Fibroblast of lung (primary cell): ENCODE measurements around the gene ZNF70. TPM values are rescaled to one million over a fixed set of nuclear protein-coding genes. Genes with fewer than 3 reads are reported as not detected.

Experiments
- DNase-seq, 2 donors: peaks; one replicate each; pipeline versions ENCODE4 v3.0.0 to v3.0.0-alpha.2; 2010; ENCODE audit warnings: low read depth in 2 of 2
- H2AFZ ChIP-seq: 2 replicates; pipeline ENCODE4 v1.5.1; 2012; ENCODE audit warnings: low read length, control low read depth, inconsistent platforms
- H3K27ac ChIP-seq: 2 replicates; pipeline ENCODE4 v1.5.1; 2011; ENCODE audit warnings: low read length, control low read depth; ENCODE audit not compliant: insufficient read depth
- H3K27me3 ChIP-seq: 2 replicates; pipeline ENCODE4 v1.5.1; 2011; ENCODE audit warnings: mild to moderate bottlenecking, low read length; ENCODE audit not compliant: control insufficient read depth, insufficient read depth
- H3K36me3 ChIP-seq: 2 replicates; pipeline ENCODE4 v1.5.1; 2011; ENCODE audit warnings: low read length; ENCODE audit not compliant: control insufficient read depth, insufficient read depth
- H3K4me1 ChIP-seq: 2 replicates; pipeline ENCODE4 v1.5.1; 2011; ENCODE audit warnings: low read length; ENCODE audit not compliant: control insufficient read depth, insufficient read depth; ENCODE audit errors: extremely low read depth
- H3K4me2 ChIP-seq: 2 replicates; pipeline ENCODE4 v1.5.1; 2011; ENCODE audit warnings: low read length, control low read depth; ENCODE audit not compliant: insufficient read depth; ENCODE audit errors: extremely low read depth
- H3K4me3 ChIP-seq, 4 experiments: fragments of 200-600 bp in 1 of 4; sonication (generic) in 1 of 4; replicated peaks in 1 of 4; 2 replicates each; pipeline ENCODE4 v1.5.1; 2011 to 2016; ENCODE audit warnings: low read length in 4 of 4, low read depth in 3 of 4, mild to moderate bottlenecking in 3 of 4, control low read depth in 2 of 4, inconsistent platforms in 1 of 4, mixed read lengths in 1 of 4; ENCODE audit not compliant: insufficient read depth in 1 of 4; ENCODE audit errors: control extremely low read depth in 1 of 4
- H3K79me2 ChIP-seq: 2 replicates; pipeline ENCODE4 v1.5.1; 2012; ENCODE audit warnings: mild to moderate bottlenecking, low read length, inconsistent platforms; ENCODE audit not compliant: control insufficient read depth, insufficient read depth
- H3K9ac ChIP-seq: 2 replicates; pipeline ENCODE4 v1.5.1; 2011; ENCODE audit warnings: mild to moderate bottlenecking, low read length, control low read depth; ENCODE audit not compliant: insufficient read depth
- H3K9me3 ChIP-seq: 2 replicates; pipeline ENCODE4 v1.5.1; 2012; ENCODE audit warnings: low read depth, low read length; ENCODE audit not compliant: control insufficient read depth, insufficient read depth
- H4K20me1 ChIP-seq: 2 replicates; pipeline ENCODE4 v1.5.1; 2011; ENCODE audit warnings: low read length; ENCODE audit not compliant: control insufficient read depth, insufficient read depth; ENCODE audit errors: extremely low read depth
- EZH2 ChIP-seq: IDR thresholded peaks from 2 replicates; pipeline ENCODE4 v1.5.1; 2012; ENCODE audit warnings: low read length, control low read depth, mild to moderate bottlenecking; ENCODE audit errors: missing control alignments
- polyA plus RNA-seq, 2 donors: library from polyadenylated mRNA; depleted of rRNA in 1 of 2; stranded (reverse) in 1 of 2; unstranded in 1 of 2; fragments of >200 nt; gene quantifications; 2 replicates each; pipeline ENCODE4 v1.2.1, GENCODE V29; 2011 to 2012; ENCODE audit warnings: missing spikeins in 1 of 2
- total RNA-seq: library from RNA; depleted of rRNA; stranded (reverse); fragments of >200 nt; gene quantifications from 2 replicates; pipeline ENCODE4 v1.2.1, GENCODE V29; 2014
- TF ChIP-seq, protein P1 (sequence below), 2 donors: IDR thresholded peaks in 1 of 2; conservative IDR thresholded peaks in 1 of 2; 1 replicate in 1 of 2; 2 replicates in 1 of 2; pipeline ENCODE4 v1.5.1; 2011 to 2012; ENCODE audit warnings: low read length in 2 of 2, control low read depth in 1 of 2, inconsistent platforms in 1 of 2, low read depth in 1 of 2, mild to moderate bottlenecking in 1 of 2

Gene ZNF70
- total and polyA plus RNA-seq, 2 donors (not counting 1 experiment from before 2014, with no cell fraction given): 1.2 to 3.1 TPM

DNA sequence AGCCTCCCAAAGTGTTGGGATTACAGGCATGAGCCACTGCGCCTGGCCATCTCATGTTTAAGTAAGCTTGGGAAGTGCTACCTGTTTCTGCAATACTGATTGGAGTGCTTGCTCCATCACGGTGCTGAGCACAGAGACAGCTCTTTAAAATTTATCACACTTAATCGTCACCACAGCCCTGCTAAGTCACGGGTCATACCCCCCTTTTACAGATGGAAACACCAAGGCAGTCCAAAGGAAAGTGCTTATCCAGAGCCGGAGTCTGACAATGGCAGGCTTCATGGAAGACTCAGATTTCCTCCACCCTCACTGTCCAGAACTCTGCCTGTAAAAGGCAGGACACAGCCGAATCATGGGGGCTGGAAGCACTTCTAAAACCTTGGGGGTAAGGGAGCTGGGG is 9.1 kb upstream of the ZNF70 start:
- TF ChIP-seq, protein P1, sequence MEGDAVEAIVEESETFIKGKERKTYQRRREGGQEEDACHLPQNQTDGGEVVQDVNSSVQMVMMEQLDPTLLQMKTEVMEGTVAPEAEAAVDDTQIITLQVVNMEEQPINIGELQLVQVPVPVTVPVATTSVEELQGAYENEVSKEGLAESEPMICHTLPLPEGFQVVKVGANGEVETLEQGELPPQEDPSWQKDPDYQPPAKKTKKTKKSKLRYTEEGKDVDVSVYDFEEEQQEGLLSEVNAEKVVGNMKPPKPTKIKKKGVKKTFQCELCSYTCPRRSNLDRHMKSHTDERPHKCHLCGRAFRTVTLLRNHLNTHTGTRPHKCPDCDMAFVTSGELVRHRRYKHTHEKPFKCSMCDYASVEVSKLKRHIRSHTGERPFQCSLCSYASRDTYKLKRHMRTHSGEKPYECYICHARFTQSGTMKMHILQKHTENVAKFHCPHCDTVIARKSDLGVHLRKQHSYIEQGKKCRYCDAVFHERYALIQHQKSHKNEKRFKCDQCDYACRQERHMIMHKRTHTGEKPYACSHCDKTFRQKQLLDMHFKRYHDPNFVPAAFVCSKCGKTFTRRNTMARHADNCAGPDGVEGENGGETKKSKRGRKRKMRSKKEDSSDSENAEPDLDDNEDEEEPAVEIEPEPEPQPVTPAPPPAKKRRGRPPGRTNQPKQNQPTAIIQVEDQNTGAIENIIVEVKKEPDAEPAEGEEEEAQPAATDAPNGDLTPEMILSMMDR (conservative IDR thresholded peaks at IDR 0.05 in 1 of 2, IDR thresholded peaks at IDR 0.05 in 1 of 2; ENCODE audit: low read depth in 1 of 2, low read length in 2 of 2): no peak
- no peak for TF ChIP-seq EZH2
- H3K27ac ChIP-seq: no peak overlapping the region

DNA sequence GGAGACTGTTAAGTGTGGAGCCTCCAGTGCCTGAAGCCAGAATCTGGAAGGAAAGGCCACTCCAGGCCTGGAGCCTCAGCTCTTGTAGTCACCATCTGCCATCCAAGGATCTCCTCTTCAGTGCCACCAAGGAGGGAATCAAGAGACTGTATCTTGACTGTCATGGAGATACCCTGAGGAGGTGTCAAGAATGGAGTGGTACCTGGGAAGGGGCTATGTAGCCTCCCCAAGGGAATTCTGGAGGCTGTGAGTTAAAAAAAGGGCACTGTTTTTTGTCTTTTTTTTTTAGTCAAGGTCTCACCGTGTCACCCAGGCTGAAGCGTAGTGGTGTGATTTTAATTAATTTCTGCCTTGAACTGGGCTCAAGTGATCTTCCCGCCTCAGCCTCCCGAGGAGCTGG is 8.7 kb upstream of the ZNF70 start:
- no peak overlapping the region for H3K4me2 ChIP-seq
- no peaks in the 10 kb centered on the region for H3K9me3 ChIP-seq
- no peak overlapping the region for H3K27ac ChIP-seq
- no peak for DNase-seq
- H3K79me2 ChIP-seq: no peaks in the 10 kb centered on the region
- H4K20me1 ChIP-seq: no peaks in the 10 kb centered on the region
- no peak overlapping the region for H2AFZ ChIP-seq
- no peaks in the 10 kb centered on the region for H3K36me3 ChIP-seq
- no peak for TF ChIP-seq EZH2
- TF ChIP-seq, protein P1 (conservative IDR thresholded peaks at IDR 0.05 in 1 of 2, IDR thresholded peaks at IDR 0.05 in 1 of 2; ENCODE audit: low read depth in 1 of 2, low read length in 2 of 2): no peak
- H3K27me3 ChIP-seq: no peaks in the 10 kb centered on the region
- H3K9ac ChIP-seq: no peak overlapping the region
- H3K4me3 ChIP-seq: no peak overlapping the region
- H3K4me1 ChIP-seq: no peaks in the 10 kb centered on the region

More for the DNA sequence above, 9.1 kb upstream of the ZNF70 start:
- no peak overlapping the region for H3K4me3 ChIP-seq
- H3K9me3 ChIP-seq: no peaks in the 10 kb centered on the region
- H3K79me2 ChIP-seq: no peaks in the 10 kb centered on the region
- no peak overlapping the region for H2AFZ ChIP-seq
- H3K4me2 ChIP-seq: no peak overlapping the region
- H3K4me1 ChIP-seq: no peaks in the 10 kb centered on the region
- DNase-seq: no peak
- no peak overlapping the region for H3K9ac ChIP-seq
- H4K20me1 ChIP-seq: no peaks in the 10 kb centered on the region
- H3K36me3 ChIP-seq: no peaks in the 10 kb centered on the region
- no peaks in the 10 kb centered on the region for H3K27me3 ChIP-seq

DNA sequence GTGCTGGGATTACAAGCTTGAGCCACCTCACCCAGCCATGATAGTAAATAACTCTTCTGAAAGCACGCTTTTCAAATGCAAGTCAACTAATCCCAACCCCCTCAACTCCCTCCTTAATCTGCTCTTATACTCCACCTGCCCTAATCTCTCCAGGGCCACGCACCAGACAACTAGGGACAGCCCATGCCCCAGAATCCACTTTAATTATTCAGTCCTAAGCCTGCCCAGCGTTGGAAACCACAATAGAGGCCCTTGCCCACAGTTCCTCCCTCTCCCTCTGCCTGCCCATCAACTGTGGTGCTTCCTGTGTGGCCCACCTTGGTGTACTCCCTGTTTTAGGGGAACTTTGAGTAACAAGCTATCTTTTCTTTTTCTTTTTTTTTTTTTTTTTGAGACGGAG is 6.0 kb upstream of the ZNF70 start:
- Histone ChIP-seq H2AFZ (no peak overlapping the region), H3K27ac (no peak overlapping the region), H3K79me2 (no peaks in the 10 kb centered on the region), H3K36me3 (no peaks in the 10 kb centered on the region), H3K27me3 (no peaks in the 10 kb centered on the region), H3K4me1 (no peaks in the 10 kb centered on the region), H3K4me2 (no peak overlapping the region), H3K9me3 (no peaks in the 10 kb centered on the region), H4K20me1 (no peaks in the 10 kb centered on the region), H3K4me3 (no peak overlapping the region), H3K9ac (no peak overlapping the region)
- DNase-seq: no peak
- TF ChIP-seq, protein P1 (conservative IDR thresholded peaks at IDR 0.05 in 1 of 2, IDR thresholded peaks at IDR 0.05 in 1 of 2; ENCODE audit: low read depth in 1 of 2, low read length in 2 of 2): no peak
- TF ChIP-seq EZH2: no peak
